Neural cell (in vitro differentiated cells): ENCODE data around the gene E2F4. TPM values are rescaled to one million over a fixed set of nuclear protein-coding genes. Genes with fewer than 3 reads are reported as not detected.

Source experiments
- H2AFZ ChIP-seq: fragments of 200-600, 300-800 bp; sonication (generic), shearing (Covaris generic); 2 replicates; pipeline ENCODE4 v1.6.0; 2014; ENCODE audit warnings: low read depth, mild to moderate bottlenecking, antibody characterized with exemption, low read length, moderate library complexity
- H3F3A ChIP-seq: fragments of 200-600 bp; shearing (Covaris generic); 2 replicates; pipeline ENCODE4 v1.6.1; 2016; ENCODE audit warnings: mild to moderate bottlenecking, moderate library complexity, mixed read lengths, antibody characterized with exemption, low read length; ENCODE audit not compliant: insufficient read depth, poor library complexity, severe bottlenecking
- H3K27ac ChIP-seq: fragments of 200-600, 300-800 bp; sonication (generic), shearing (Covaris generic); 2 replicates; pipeline ENCODE4 v1.5.1; 2014; ENCODE audit warnings: mild to moderate bottlenecking, low read length, moderate library complexity
- H3K27me3 ChIP-seq: fragments of 300-800, 200-600 bp; sonication (generic), shearing (Covaris generic); 2 replicates; pipeline ENCODE4 v1.6.0; 2014; ENCODE audit warnings: mild to moderate bottlenecking, low read depth, low read length, moderate library complexity; ENCODE audit not compliant: insufficient read depth
- H3K36me3 ChIP-seq: fragments of 300-800, 200-600 bp; sonication (generic), shearing (Covaris generic); 2 replicates; pipeline ENCODE4 v1.5.1; 2014; ENCODE audit warnings: mild to moderate bottlenecking, antibody characterized with exemption, low read length, moderate library complexity; ENCODE audit not compliant: insufficient read depth
- H3K4me2 ChIP-seq: fragments of 300-800, 200-600 bp; sonication (generic), shearing (Covaris generic); 2 replicates; pipeline ENCODE4 v1.6.0; 2014; ENCODE audit warnings: mild to moderate bottlenecking, low read length
- H3K4me3 ChIP-seq: fragments of 300-800, 200-600 bp; sonication (generic), shearing (Covaris generic); 2 replicates; pipeline ENCODE4 v1.5.1; 2014; ENCODE audit warnings: mild to moderate bottlenecking, low read length, moderate library complexity
- H3K79me2 ChIP-seq: fragments of 200-600 bp; shearing (Covaris generic); replicated peaks from 2 replicates; pipeline ENCODE4 v1.6.0; 2014; ENCODE audit warnings: mild to moderate bottlenecking, low read length, moderate library complexity; ENCODE audit not compliant: insufficient read depth
- H3K9ac ChIP-seq: fragments of 300-800, 200-600 bp; sonication (generic), shearing (Covaris generic); 2 replicates; pipeline ENCODE4 v1.6.1; 2016; ENCODE audit warnings: mild to moderate bottlenecking, low read length, mixed read lengths
- H3K9me2 ChIP-seq: fragments of 200-600 bp; shearing (Covaris generic); 2 replicates; pipeline ENCODE4 v1.6.1; 2016; ENCODE audit warnings: mild to moderate bottlenecking, low read length, mixed read lengths; ENCODE audit not compliant: insufficient read depth
- H3K9me3 ChIP-seq: fragments of 200-600, 300-800 bp; sonication (generic), shearing (Covaris generic); 2 replicates; pipeline ENCODE4 v1.6.1; 2016; ENCODE audit warnings: mild to moderate bottlenecking, mixed run types, low read length, moderate library complexity, mixed read lengths
- H4K20me1 ChIP-seq: fragments of 200-600 bp; shearing (Covaris generic); 2 replicates; pipeline ENCODE4 v1.6.1; 2016; ENCODE audit warnings: mild to moderate bottlenecking, mixed run types; ENCODE audit not compliant: insufficient read depth
- EP300 ChIP-seq: fragments of 450-650 bp; conservative IDR thresholded peaks from 2 replicates; pipeline ENCODE4 v1.6.1; 2014; ENCODE audit warnings: antibody characterized with exemption, mild to moderate bottlenecking, moderate library complexity; ENCODE audit not compliant: poor library complexity, severe bottlenecking
- EZH2 ChIP-seq: fragments of 200-600, 300-800 bp; shearing (Covaris generic), sonication (generic); IDR thresholded peaks from 2 replicates; pipeline ENCODE4 v1.6.1; 2014; ENCODE audit warnings: antibody characterized with exemption, low read length, borderline replicate concordance, mild to moderate bottlenecking; ENCODE audit not compliant: insufficient read depth, poor library complexity, severe bottlenecking
- MXI1 ChIP-seq: fragments of 450-650 bp; conservative IDR thresholded peaks from 2 replicates; pipeline ENCODE4 v1.6.1; 2014; ENCODE audit warnings: antibody characterized with exemption, mild to moderate bottlenecking; ENCODE audit not compliant: poor library complexity, severe bottlenecking
- POLR2AphosphoS5 ChIP-seq: IDR thresholded peaks from 2 replicates; pipeline ENCODE4 v1.6.1; 2012
- RAD21 ChIP-seq: fragments of 450-650 bp; conservative IDR thresholded peaks from 2 replicates; pipeline ENCODE4 v1.6.1; 2014; ENCODE audit warnings: antibody characterized with exemption, mild to moderate bottlenecking, moderate library complexity
- REST ChIP-seq: IDR thresholded peaks from 2 replicates; pipeline ENCODE4 v1.6.1; 2012; ENCODE audit warnings: borderline replicate concordance
- SMC3 ChIP-seq: fragments of 450-650 bp; conservative IDR thresholded peaks from 2 replicates; pipeline ENCODE4 v1.6.1; 2014; ENCODE audit warnings: antibody characterized with exemption, mild to moderate bottlenecking, moderate library complexity; ENCODE audit not compliant: poor library complexity
- TAF1 ChIP-seq: IDR thresholded peaks from 2 replicates; pipeline ENCODE4 v1.6.1; 2012; ENCODE audit warnings: low read depth
- polyA plus RNA-seq: library from polyadenylated mRNA; depleted of rRNA; stranded (reverse); fragments of >200 nt; gene quantifications from 2 replicates; pipeline ENCODE4 v1.2.3, GENCODE V29; 2014
- TF ChIP-seq, protein P1 (sequence below): fragments of 450-650 bp; IDR thresholded peaks from 2 replicates; pipeline ENCODE4 v1.5.1; 2014; ENCODE audit warnings: antibody characterized with exemption, mild to moderate bottlenecking, moderate library complexity; ENCODE audit not compliant: poor library complexity, severe bottlenecking

The E2F4 gene
- polyA plus RNA-seq, 1 donor from 2014 or later = 112 TPM

DNA sequence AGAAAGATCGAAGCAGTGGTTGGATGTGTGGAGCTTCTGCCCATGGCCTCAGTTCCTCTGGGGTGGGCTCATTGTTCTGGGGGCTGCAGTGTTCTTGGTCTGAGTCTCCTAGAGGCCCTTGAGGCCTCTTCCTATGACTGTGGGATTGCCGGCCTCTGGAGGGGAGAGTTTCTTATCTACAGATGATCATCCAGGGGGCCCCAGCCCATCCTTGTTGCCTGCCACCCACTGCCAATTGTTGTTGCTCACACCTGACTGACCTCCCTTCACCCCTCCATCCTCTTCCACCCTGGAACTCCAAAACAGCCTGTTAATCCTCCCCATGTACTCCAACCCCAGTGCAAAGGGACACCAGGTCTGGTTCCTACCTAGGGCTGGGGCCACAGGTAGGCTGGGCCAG, 47.0 kb upstream of the E2F4 start:
- Histone ChIP-seq H2AFZ (no peak overlapping the region), H3K4me3 (no peak overlapping the region), H3K4me2 (no peak overlapping the region), H3K9me3 (peaks cover 3% of the 10 kb centered on the region), H3K79me2 (no peaks in the 10 kb centered on the region), H3K36me3 (peaks cover 9% of the 10 kb centered on the region), H3F3A (no peaks in the 10 kb centered on the region), H3K27ac (no peak overlapping the region), H3K27me3 (peaks cover 16% of the 10 kb centered on the region), H3K9me2 (no peaks in the 10 kb centered on the region), H3K9ac (no peak overlapping the region), H4K20me1 (no peaks in the 10 kb centered on the region)
- TF ChIP-seq EZH2 (no peak), REST (no peak), MXI1 (no peak), EP300 (no peak), POLR2AphosphoS5 (no peak), SMC3 (no peak), RAD21 (no peak), TAF1 (no peak)
- TF ChIP-seq, protein P1, sequence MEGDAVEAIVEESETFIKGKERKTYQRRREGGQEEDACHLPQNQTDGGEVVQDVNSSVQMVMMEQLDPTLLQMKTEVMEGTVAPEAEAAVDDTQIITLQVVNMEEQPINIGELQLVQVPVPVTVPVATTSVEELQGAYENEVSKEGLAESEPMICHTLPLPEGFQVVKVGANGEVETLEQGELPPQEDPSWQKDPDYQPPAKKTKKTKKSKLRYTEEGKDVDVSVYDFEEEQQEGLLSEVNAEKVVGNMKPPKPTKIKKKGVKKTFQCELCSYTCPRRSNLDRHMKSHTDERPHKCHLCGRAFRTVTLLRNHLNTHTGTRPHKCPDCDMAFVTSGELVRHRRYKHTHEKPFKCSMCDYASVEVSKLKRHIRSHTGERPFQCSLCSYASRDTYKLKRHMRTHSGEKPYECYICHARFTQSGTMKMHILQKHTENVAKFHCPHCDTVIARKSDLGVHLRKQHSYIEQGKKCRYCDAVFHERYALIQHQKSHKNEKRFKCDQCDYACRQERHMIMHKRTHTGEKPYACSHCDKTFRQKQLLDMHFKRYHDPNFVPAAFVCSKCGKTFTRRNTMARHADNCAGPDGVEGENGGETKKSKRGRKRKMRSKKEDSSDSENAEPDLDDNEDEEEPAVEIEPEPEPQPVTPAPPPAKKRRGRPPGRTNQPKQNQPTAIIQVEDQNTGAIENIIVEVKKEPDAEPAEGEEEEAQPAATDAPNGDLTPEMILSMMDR = no peak

GRCh38 chr16:67145746-67146145, 46.2 kb upstream of the E2F4 start:
- H3K36me3 ChIP-seq = peaks cover 6% of the 10 kb centered on the region

More at GRCh38 chr16:67145746-67146145, 46.2 kb upstream of the E2F4 start:
- Histone ChIP-seq H3F3A (no peaks in the 10 kb centered on the region), H3K27me3 (peaks cover 24% of the 10 kb centered on the region), H3K79me2 (no peaks in the 10 kb centered on the region), H3K27ac (no peak overlapping the region), H4K20me1 (no peaks in the 10 kb centered on the region), H3K4me3 (no peak overlapping the region), H3K9me3 (peaks cover 3% of the 10 kb centered on the region), H3K4me2 (no peak overlapping the region), H3K9me2 (no peaks in the 10 kb centered on the region), H3K9ac (no peak overlapping the region), H2AFZ (no peak overlapping the region)
- no peak for TF ChIP-seq EP300
- TF ChIP-seq REST = no peak
- no peak for TF ChIP-seq EZH2
- no peak for TF ChIP-seq RAD21
- TF ChIP-seq, protein P1 = no peak
- TF ChIP-seq MXI1 = no peak
- no peak for TF ChIP-seq POLR2AphosphoS5
- TF ChIP-seq TAF1 = no peak
- no peak for TF ChIP-seq SMC3
